GM19397 (cell line): ENCODE results near the gene SPON1.
"Not testable (repeated sequence)": the region's sequence is repeated elsewhere in the genome, so short reads cannot be mapped to it uniquely, and the experiment has no call there.

ENCODE experiments used
- ATAC-seq: cut with Tn5 transposase; IDR thresholded peaks from one replicate; pipeline ENCODE4 v1.9.1; 2021; ENCODE audit warnings: mild to moderate bottlenecking, moderate library complexity; ENCODE audit not compliant: unreplicated experiment

The SPON1 gene

GRCh38 chr11:14232652-14233051, 270.1 kb downstream of the SPON1 start:
- ATAC-seq = no peak

GRCh38 chr11:14234446-14234845, 271.9 kb downstream of the SPON1 start:
- ATAC-seq = no peak

- no peak for ATAC-seq
Measured at GRCh38 chr11:14235701-14236100, 273.2 kb downstream of the SPON1 start.

- peak; percentile 98 for ATAC-seq
Measured at GRCh38 chr11:14237444-14237961, 275.0 kb downstream of the SPON1 start.

- ATAC-seq = no peak
Measured at GRCh38 chr11:14240221-14240620, 277.7 kb downstream of the SPON1 start.

GRCh38 chr11:14240951-14241350, 278.4 kb downstream of the SPON1 start:
- ATAC-seq = no peak

- ATAC-seq = no peak
Measured at GRCh38 chr11:14242187-14242586, 279.7 kb downstream of the SPON1 start.

- ATAC-seq = no peak
Measured at GRCh38 chr11:14242733-14243132, 280.2 kb downstream of the SPON1 start.

GRCh38 chr11:14244926-14245325, 282.4 kb downstream of the SPON1 start:
- ATAC-seq = no peak

- no peak for ATAC-seq
Measured at GRCh38 chr11:14245444-14245843, 282.9 kb downstream of the SPON1 start.

GRCh38 chr11:14248580-14248981, 286.1 kb downstream of the SPON1 start:
- no peak for ATAC-seq

GRCh38 chr11:14249121-14249963, 286.8 kb downstream of the SPON1 start:
- no peak for ATAC-seq

GRCh38 chr11:14251754-14252153, 289.2 kb downstream of the SPON1 start:
- ATAC-seq = no peak

GRCh38 chr11:14252501-14252900, 290.0 kb downstream of the SPON1 start:
- ATAC-seq = not testable (repeated sequence)

- no peak for ATAC-seq
Measured at GRCh38 chr11:14253421-14253820, 290.9 kb downstream of the SPON1 start.

- ATAC-seq = no peak
Measured at GRCh38 chr11:14253840-14254239, 291.3 kb downstream of the SPON1 start.

- ATAC-seq = no peak
Measured at GRCh38 chr11:14254533-14255237, 292.2 kb downstream of the SPON1 start.

GRCh38 chr11:14255238-14255534, 292.7 kb downstream of the SPON1 start:
- no peak for ATAC-seq

GRCh38 chr11:14258221-14258935, 295.9 kb downstream of the SPON1 start:
- ATAC-seq = no peak

GRCh38 chr11:14259186-14259784, 296.8 kb downstream of the SPON1 start:
- no peak for ATAC-seq

GRCh38 chr11:14259878-14260277, 297.4 kb downstream of the SPON1 start:
- no peak for ATAC-seq
